NB4 (cell line): ENCODE measurements around the gene HMSD.

Experiments used
- MYC ChIP-seq: IDR thresholded peaks from 2 replicates; pipeline ENCODE4 v1.6.1; 2011; ENCODE audit warnings: low read depth, low read length
- POLR2A ChIP-seq: IDR thresholded peaks from 2 replicates; pipeline ENCODE4 v1.6.1; 2011; ENCODE audit warnings: mild to moderate bottlenecking; ENCODE audit not compliant: insufficient read length; ENCODE audit errors: extremely low read depth
- TF ChIP-seq, protein P1 (sequence below): IDR thresholded peaks from one replicate; pipeline ENCODE4 v1.5.1; 2012; ENCODE audit warnings: low read depth, low read length
- TF ChIP-seq, protein P2 (sequence below): IDR thresholded peaks from 2 replicates; pipeline ENCODE4 v1.6.1; 2011; ENCODE audit warnings: low read depth, low read length

- TF ChIP-seq, protein P1, sequence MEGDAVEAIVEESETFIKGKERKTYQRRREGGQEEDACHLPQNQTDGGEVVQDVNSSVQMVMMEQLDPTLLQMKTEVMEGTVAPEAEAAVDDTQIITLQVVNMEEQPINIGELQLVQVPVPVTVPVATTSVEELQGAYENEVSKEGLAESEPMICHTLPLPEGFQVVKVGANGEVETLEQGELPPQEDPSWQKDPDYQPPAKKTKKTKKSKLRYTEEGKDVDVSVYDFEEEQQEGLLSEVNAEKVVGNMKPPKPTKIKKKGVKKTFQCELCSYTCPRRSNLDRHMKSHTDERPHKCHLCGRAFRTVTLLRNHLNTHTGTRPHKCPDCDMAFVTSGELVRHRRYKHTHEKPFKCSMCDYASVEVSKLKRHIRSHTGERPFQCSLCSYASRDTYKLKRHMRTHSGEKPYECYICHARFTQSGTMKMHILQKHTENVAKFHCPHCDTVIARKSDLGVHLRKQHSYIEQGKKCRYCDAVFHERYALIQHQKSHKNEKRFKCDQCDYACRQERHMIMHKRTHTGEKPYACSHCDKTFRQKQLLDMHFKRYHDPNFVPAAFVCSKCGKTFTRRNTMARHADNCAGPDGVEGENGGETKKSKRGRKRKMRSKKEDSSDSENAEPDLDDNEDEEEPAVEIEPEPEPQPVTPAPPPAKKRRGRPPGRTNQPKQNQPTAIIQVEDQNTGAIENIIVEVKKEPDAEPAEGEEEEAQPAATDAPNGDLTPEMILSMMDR = no peak
- TF ChIP-seq POLR2A (no peak), MYC (no peak)
- TF ChIP-seq, protein P2, sequence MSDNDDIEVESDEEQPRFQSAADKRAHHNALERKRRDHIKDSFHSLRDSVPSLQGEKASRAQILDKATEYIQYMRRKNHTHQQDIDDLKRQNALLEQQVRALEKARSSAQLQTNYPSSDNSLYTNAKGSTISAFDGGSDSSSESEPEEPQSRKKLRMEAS = no peak
These were observed 38.6 kb downstream of the HMSD start for GRCh38 chr18:63987743-63988142.
